DND-41 (cell line): Measurements from ENCODE around the gene SNTG2.

Experiments
- ATAC-seq: fragments of 200-7000 bp; cut with Tn5 transposase; 3 replicates; pipeline ENCODE4 v1.9.1; 2021; ENCODE audit warnings: low read depth; ENCODE audit not compliant: insufficient read depth
- DNase-seq: peaks from one replicate; pipeline ENCODE4 v3.0.0-alpha.2; 2020
- H2AFZ ChIP-seq: 2 replicates; pipeline ENCODE4 v1.6.0; 2012; ENCODE audit warnings: low read depth, low read length
- H3K27ac ChIP-seq: 2 replicates; pipeline ENCODE4 v1.5.1; 2012; ENCODE audit warnings: low read length, inconsistent platforms
- H3K27me3 ChIP-seq: fragments of 200-600 bp; sonication (generic); 2 replicates; pipeline ENCODE4 v1.6.0; 2012; ENCODE audit warnings: low read length, mild to moderate bottlenecking, inconsistent platforms; ENCODE audit not compliant: insufficient read depth, poor library complexity
- H3K36me3 ChIP-seq: 2 replicates; pipeline ENCODE4 v1.5.1; 2012; ENCODE audit warnings: low read length, inconsistent platforms; ENCODE audit not compliant: insufficient read depth
- H3K4me1 ChIP-seq: 2 replicates; pipeline ENCODE4 v1.5.1; 2012; ENCODE audit warnings: mild to moderate bottlenecking, low read length; ENCODE audit not compliant: insufficient read depth
- H3K4me2 ChIP-seq: 2 replicates; pipeline ENCODE4 v1.6.0; 2012; ENCODE audit warnings: mild to moderate bottlenecking, moderate library complexity, low read length, inconsistent platforms; ENCODE audit not compliant: insufficient read depth
- H3K4me3 ChIP-seq, 2 experiments: fragments of 200-600 bp in 1 of 2; shearing (Covaris generic) in 1 of 2; 2 replicates each; pipeline ENCODE4 v1.5.1; 2012 to 2016; ENCODE audit warnings: inconsistent platforms in 2 of 2, low read length in 2 of 2, mild to moderate bottlenecking in 2 of 2, low read depth in 1 of 2, moderate library complexity in 1 of 2
- H3K79me2 ChIP-seq: 2 replicates; pipeline ENCODE4 v1.6.0; 2012; ENCODE audit warnings: low read length, inconsistent platforms; ENCODE audit not compliant: insufficient read depth
- H3K9ac ChIP-seq: 2 replicates; pipeline ENCODE4 v1.6.0; 2012; ENCODE audit warnings: low read depth, mild to moderate bottlenecking, inconsistent platforms, low read length, moderate library complexity
- H3K9me3 ChIP-seq: 2 replicates; pipeline ENCODE4 v1.5.1; 2012; ENCODE audit warnings: low read length, moderate library complexity, mild to moderate bottlenecking, inconsistent platforms; ENCODE audit not compliant: insufficient read depth, severe bottlenecking
- H4K20me1 ChIP-seq: 2 replicates; pipeline ENCODE4 v1.6.0; 2012; ENCODE audit warnings: low read length; ENCODE audit not compliant: insufficient read depth
- EZH2 ChIP-seq: IDR thresholded peaks from 3 replicates; pipeline ENCODE4 v1.6.1; 2012; ENCODE audit warnings: borderline replicate concordance, low read depth, mild to moderate bottlenecking, moderate library complexity, low read length, inconsistent platforms; ENCODE audit not compliant: severe bottlenecking
- TF ChIP-seq, protein P1 (sequence below): IDR thresholded peaks from 2 replicates; pipeline ENCODE4 v1.5.1; 2012; ENCODE audit warnings: borderline replicate concordance, low read length, moderate library complexity, mild to moderate bottlenecking; ENCODE audit not compliant: poor library complexity, severe bottlenecking; ENCODE audit errors: extremely low read depth

The SNTG2 gene

GRCh38 chr2:1219901-1220573 is 269.4 kb downstream of the SNTG2 start:
- no peak for TF ChIP-seq EZH2
- TF ChIP-seq, protein P1, sequence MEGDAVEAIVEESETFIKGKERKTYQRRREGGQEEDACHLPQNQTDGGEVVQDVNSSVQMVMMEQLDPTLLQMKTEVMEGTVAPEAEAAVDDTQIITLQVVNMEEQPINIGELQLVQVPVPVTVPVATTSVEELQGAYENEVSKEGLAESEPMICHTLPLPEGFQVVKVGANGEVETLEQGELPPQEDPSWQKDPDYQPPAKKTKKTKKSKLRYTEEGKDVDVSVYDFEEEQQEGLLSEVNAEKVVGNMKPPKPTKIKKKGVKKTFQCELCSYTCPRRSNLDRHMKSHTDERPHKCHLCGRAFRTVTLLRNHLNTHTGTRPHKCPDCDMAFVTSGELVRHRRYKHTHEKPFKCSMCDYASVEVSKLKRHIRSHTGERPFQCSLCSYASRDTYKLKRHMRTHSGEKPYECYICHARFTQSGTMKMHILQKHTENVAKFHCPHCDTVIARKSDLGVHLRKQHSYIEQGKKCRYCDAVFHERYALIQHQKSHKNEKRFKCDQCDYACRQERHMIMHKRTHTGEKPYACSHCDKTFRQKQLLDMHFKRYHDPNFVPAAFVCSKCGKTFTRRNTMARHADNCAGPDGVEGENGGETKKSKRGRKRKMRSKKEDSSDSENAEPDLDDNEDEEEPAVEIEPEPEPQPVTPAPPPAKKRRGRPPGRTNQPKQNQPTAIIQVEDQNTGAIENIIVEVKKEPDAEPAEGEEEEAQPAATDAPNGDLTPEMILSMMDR, result no peak
- no peak overlapping the region for H3K4me2 ChIP-seq
- no peak overlapping the region for H3K4me3 ChIP-seq
- ATAC-seq (peak; percentile 54), DNase-seq (peak; percentile 15)
- no peak overlapping the region for H3K9ac ChIP-seq
- H3K9me3 ChIP-seq, result no peaks in the 10 kb centered on the region
- no peaks in the 10 kb centered on the region for H3K79me2 ChIP-seq
- H3K36me3 ChIP-seq, result no peaks in the 10 kb centered on the region
- H2AFZ ChIP-seq, result no peak overlapping the region
- H3K27me3 ChIP-seq, result no peaks in the 10 kb centered on the region
- H3K4me1 ChIP-seq, result no peaks in the 10 kb centered on the region
- H4K20me1 ChIP-seq, result no peaks in the 10 kb centered on the region
- peak overlapping the region; percentile 9; the same call in 1 of the 2 replicates for H3K27ac ChIP-seq

GRCh38 chr2:1222056-1222455 is 271.4 kb downstream of the SNTG2 start:
- H3K9me3 ChIP-seq, result no peaks in the 10 kb centered on the region
- no peak for DNase-seq
- no peaks in the 10 kb centered on the region for H3K36me3 ChIP-seq
- no peaks in the 10 kb centered on the region for H3K27me3 ChIP-seq
- no peaks in the 10 kb centered on the region for H3K79me2 ChIP-seq
- no peak overlapping the region for H3K4me2 ChIP-seq
- H3K9ac ChIP-seq, result no peak overlapping the region
- no peaks in the 10 kb centered on the region for H3K4me1 ChIP-seq
- no peak overlapping the region for H2AFZ ChIP-seq
- no peak for ATAC-seq
- no peak overlapping the region for H3K4me3 ChIP-seq
- TF ChIP-seq, protein P1, result no peak
- TF ChIP-seq EZH2, result no peak
- no peak overlapping the region for H3K27ac ChIP-seq
- H4K20me1 ChIP-seq, result no peaks in the 10 kb centered on the region

DNA sequence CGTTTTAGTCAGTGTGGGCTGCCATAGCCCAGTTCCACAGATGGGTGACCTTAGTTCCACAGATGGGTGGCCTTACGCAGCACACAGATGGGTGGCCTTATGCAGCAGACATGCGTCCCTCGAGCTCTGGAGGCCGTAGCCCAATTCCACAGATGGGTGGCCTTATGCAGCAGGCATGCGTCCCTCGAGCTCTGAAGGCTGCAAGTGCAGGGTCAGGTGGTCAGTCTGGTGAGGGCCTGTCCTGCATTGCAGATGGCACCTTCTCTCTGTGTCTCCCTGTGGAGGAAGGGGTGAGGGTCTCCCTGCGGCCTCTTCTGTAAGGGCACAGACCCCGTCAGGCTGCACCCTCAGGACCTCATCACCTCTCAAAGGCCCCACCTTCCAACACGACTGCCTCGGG is 273.1 kb downstream of the SNTG2 start:
- Histone ChIP-seq H3K27ac (no peak overlapping the region), H3K4me3 (no peak overlapping the region), H3K79me2 (no peaks in the 10 kb centered on the region), H3K9me3 (no peaks in the 10 kb centered on the region), H3K27me3 (no peaks in the 10 kb centered on the region), H3K36me3 (no peaks in the 10 kb centered on the region), H3K9ac (no peak overlapping the region), H2AFZ (no peak overlapping the region), H3K4me2 (no peak overlapping the region), H4K20me1 (no peaks in the 10 kb centered on the region), H3K4me1 (no peaks in the 10 kb centered on the region)
- TF ChIP-seq, protein P1, result no peak
- TF ChIP-seq EZH2, result no peak
- ATAC-seq (no peak), DNase-seq (no peak)

- no peaks in the 10 kb centered on the region for H3K4me1 ChIP-seq
- no peaks in the 10 kb centered on the region for H4K20me1 ChIP-seq
- H3K9ac ChIP-seq, result no peak overlapping the region
- H3K79me2 ChIP-seq, result no peaks in the 10 kb centered on the region
- no peak overlapping the region for H2AFZ ChIP-seq
- H3K4me3 ChIP-seq, result no peak overlapping the region
- ATAC-seq, result no peak
- H3K4me2 ChIP-seq, result no peak overlapping the region
- H3K9me3 ChIP-seq, result no peaks in the 10 kb centered on the region
- no peak for DNase-seq
- no peaks in the 10 kb centered on the region for H3K36me3 ChIP-seq
- no peak overlapping the region for H3K27ac ChIP-seq
- no peaks in the 10 kb centered on the region for H3K27me3 ChIP-seq
- no peak for TF ChIP-seq EZH2
- TF ChIP-seq, protein P1, result no peak
These were observed 274.3 kb downstream of the SNTG2 start for GRCh38 chr2:1224901-1225300.
